Neutrophil (primary cell): ENCODE measurements around the gene COLEC12.

Source experiments
- H3K27ac ChIP-seq: fragments of 200-600 bp; sonication (generic); 2 replicates; pipeline ENCODE4 v1.5.1; 2016; ENCODE audit warnings: mild to moderate bottlenecking, moderate library complexity
- H3K27me3 ChIP-seq: fragments of 200-600 bp; sonication (generic); 2 replicates; pipeline ENCODE4 v1.6.0; 2016; ENCODE audit warnings: mild to moderate bottlenecking
- H3K36me3 ChIP-seq: fragments of 200-600 bp; sonication (generic); 2 replicates; pipeline ENCODE4 v1.5.1; 2017
- H3K4me1 ChIP-seq, 2 experiments: fragments of 200-600 bp in 1 of 2; sonication (generic) in 1 of 2; 1 replicate in 1 of 2; 2 replicates in 1 of 2; pipeline versions ENCODE4 v1.5.1 to v1.6.1; 2013 to 2016; ENCODE audit warnings: low read depth in 1 of 2, low read length in 1 of 2, mild to moderate bottlenecking in 1 of 2, moderate library complexity in 1 of 2; ENCODE audit not compliant: control insufficient read depth in 1 of 2, insufficient read depth in 1 of 2
- H3K4me3 ChIP-seq, 2 experiments: fragments of 200-600 bp in 1 of 2; sonication (generic) in 1 of 2; 1 replicate in 1 of 2; 2 replicates in 1 of 2; pipeline ENCODE4 v1.5.1; 2013 to 2016; ENCODE audit warnings: low read depth in 1 of 2, low read length in 1 of 2, mild to moderate bottlenecking in 1 of 2, moderate library complexity in 1 of 2
- H3K9me3 ChIP-seq: fragments of 200-600 bp; sonication (generic); 2 replicates; pipeline ENCODE4 v1.5.1; 2016
- CTCF ChIP-seq: fragments of 200-600 bp; sonication (generic); IDR thresholded peaks from 2 replicates; pipeline ENCODE4 v1.5.1; 2016; ENCODE audit warnings: antibody characterized with exemption

Gene COLEC12

DNA sequence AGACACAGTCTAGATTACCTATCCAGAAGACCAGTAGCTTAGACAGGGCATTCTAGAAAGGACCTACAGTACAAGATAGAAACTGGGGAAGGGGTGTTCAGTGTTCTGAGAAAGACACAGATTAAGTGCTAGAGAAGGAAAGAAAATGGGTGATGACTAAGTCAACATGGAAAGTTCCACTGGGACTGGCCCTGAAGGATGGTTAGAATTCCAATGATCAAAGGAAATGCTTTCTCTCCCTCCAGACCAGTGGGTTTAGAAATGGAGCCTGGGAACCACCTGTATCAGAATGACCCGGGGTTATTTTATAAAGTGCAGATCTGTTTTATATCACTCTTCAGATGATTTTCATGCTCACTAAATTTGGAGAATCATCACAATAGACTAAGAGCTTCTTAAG, 5.8 kb upstream of the COLEC12 start:
- Histone ChIP-seq H3K9me3 (no peaks in the 10 kb centered on the region), H3K4me1 (no peaks in the 10 kb centered on the region), H3K27me3 (peaks cover 53% of the 10 kb centered on the region), H3K36me3 (no peaks in the 10 kb centered on the region), H3K27ac (no peak overlapping the region), H3K4me3 (no peak overlapping the region)
- TF ChIP-seq CTCF: no peak

- Histone ChIP-seq H3K9me3 (no peaks in the 10 kb centered on the region), H3K4me1 (no peaks in the 10 kb centered on the region), H3K27me3 (peaks cover 60% of the 10 kb centered on the region), H3K27ac (no peak overlapping the region), H3K36me3 (no peaks in the 10 kb centered on the region), H3K4me3 (no peak overlapping the region)
- no peak for TF ChIP-seq CTCF
Observed at GRCh38 chr18:505483-506122, 5.1 kb upstream of the COLEC12 start.

GRCh38 chr18:501406-501714, 859 bp upstream of the COLEC12 start:
- Histone ChIP-seq H3K9me3 (no peaks in the 10 kb centered on the region), H3K27me3 (peaks cover 96% of the 10 kb centered on the region), H3K4me3 (no peak overlapping the region)

GRCh38 chr18:499776-500631, 497 bp downstream of the COLEC12 start:
- H3K9me3 ChIP-seq: no peaks in the 10 kb centered on the region
- peak overlapping the region in 1 of 2 experiments; percentile 19 for H3K4me3 ChIP-seq
- TF ChIP-seq CTCF: no peak
- H3K36me3 ChIP-seq: no peaks in the 10 kb centered on the region
- H3K27me3 ChIP-seq: peaks cover 97% of the 10 kb centered on the region
- peaks cover 9% of the 10 kb centered on the region in 2 experiments for H3K4me1 ChIP-seq
- no peak overlapping the region for H3K27ac ChIP-seq

More at GRCh38 chr18:501406-501714, 859 bp upstream of the COLEC12 start:
- H3K4me1 ChIP-seq: peaks cover 9% of the 10 kb centered on the region in 2 experiments
- no peak for TF ChIP-seq CTCF
- H3K27ac ChIP-seq: no peak overlapping the region
- H3K36me3 ChIP-seq: no peaks in the 10 kb centered on the region

- peaks cover 9% of the 10 kb centered on the region in 2 experiments for H3K4me1 ChIP-seq
- H3K27ac ChIP-seq: no peak overlapping the region
- no peak overlapping the region for H3K4me3 ChIP-seq
- peaks cover 97% of the 10 kb centered on the region for H3K27me3 ChIP-seq
- no peaks in the 10 kb centered on the region for H3K36me3 ChIP-seq
- TF ChIP-seq CTCF: no peak
- no peaks in the 10 kb centered on the region for H3K9me3 ChIP-seq
Observed at GRCh38 chr18:498931-499775, 1.3 kb downstream of the COLEC12 start.
